Glutamatergic neuron (in vitro differentiated cells): Measurements from ENCODE around the gene EPB41L2. TPM values are rescaled to one million over a fixed set of nuclear protein-coding genes. Genes with fewer than 3 reads are reported as not detected.
"Not testable (repeated sequence)": the region's sequence is repeated elsewhere in the genome, so short reads cannot be mapped to it uniquely, and the experiment has no call there.

Source experiments
- DNase-seq: peaks from one replicate; pipeline ENCODE4 v3.0.0; 2022
- H3K27ac Mint-ChIP-seq: one replicate; pipeline ENCODE4 v1.8.0; 2020; ENCODE audit warnings: mild to moderate bottlenecking, mixed read lengths, inconsistent platforms; ENCODE audit not compliant: unreplicated experiment
- H3K27me3 Mint-ChIP-seq: one replicate; pipeline ENCODE4 v1.8.0; 2020; ENCODE audit warnings: mild to moderate bottlenecking, moderate library complexity, mixed read lengths, inconsistent platforms; ENCODE audit not compliant: unreplicated experiment
- H3K36me3 Mint-ChIP-seq: one replicate; pipeline ENCODE4 v1.8.0; 2020; ENCODE audit warnings: mild to moderate bottlenecking, mixed read lengths, inconsistent platforms; ENCODE audit not compliant: unreplicated experiment
- H3K4me1 Mint-ChIP-seq: one replicate; pipeline ENCODE4 v1.8.0; 2020; ENCODE audit warnings: mild to moderate bottlenecking, low read depth, mixed read lengths, inconsistent platforms; ENCODE audit not compliant: unreplicated experiment
- H3K4me3 Mint-ChIP-seq: one replicate; pipeline ENCODE4 v1.8.0; 2020; ENCODE audit warnings: mild to moderate bottlenecking, mixed read lengths, inconsistent platforms; ENCODE audit not compliant: unreplicated experiment
- H3K9me3 Mint-ChIP-seq: one replicate; pipeline ENCODE4 v1.8.0; 2020; ENCODE audit warnings: mild to moderate bottlenecking, moderate library complexity, mixed read lengths, inconsistent platforms; ENCODE audit not compliant: unreplicated experiment
- CTCF ChIP-seq: fragments of 200-600 bp; sonication (generic); IDR thresholded peaks from one replicate; pipeline ENCODE4 v1.5.0; 2021; ENCODE audit not compliant: partially characterized antibody, unreplicated experiment
- total RNA-seq: library from RNA; stranded (reverse); fragmentation: NEBNext Ultra II Directional; extraction: Animal tissue kit (Norgen Biotek cat#: 25700); gene quantifications from one replicate; pipeline ENCODE4 v1.2.1, GENCODE V29; 2021; ENCODE audit not compliant: unreplicated experiment

Gene EPB41L2
- total RNA-seq, 1 donor from 2014 or later, result 36.2 TPM

- H3K36me3 Mint-ChIP-seq, result no peaks in the 10 kb centered on the region
- no peak overlapping the region for H3K27ac Mint-ChIP-seq
These were observed 140.1 kb downstream of the EPB41L2 start for GRCh38 chr6:130922922-130923321.

GRCh38 chr6:130920969-130921368 is 142.1 kb downstream of the EPB41L2 start:
- H3K9me3 Mint-ChIP-seq, result peaks cover 2% of the 10 kb centered on the region
- H3K4me3 Mint-ChIP-seq, result no peak overlapping the region
- H3K27me3 Mint-ChIP-seq, result no peaks in the 10 kb centered on the region
- no peak for TF ChIP-seq CTCF
- no peak overlapping the region for H3K27ac Mint-ChIP-seq
- DNase-seq, result no peak
- H3K36me3 Mint-ChIP-seq, result no peaks in the 10 kb centered on the region
- no peaks in the 10 kb centered on the region for H3K4me1 Mint-ChIP-seq

More at GRCh38 chr6:130922922-130923321, 140.1 kb downstream of the EPB41L2 start:
- no peak overlapping the region for H3K4me3 Mint-ChIP-seq
- H3K27me3 Mint-ChIP-seq, result no peaks in the 10 kb centered on the region
- H3K9me3 Mint-ChIP-seq, result no peaks in the 10 kb centered on the region
- no peak for TF ChIP-seq CTCF
- H3K4me1 Mint-ChIP-seq, result no peaks in the 10 kb centered on the region
- DNase-seq, result no peak

GRCh38 chr6:130918171-130918570 is 144.9 kb downstream of the EPB41L2 start:
- H3K27ac Mint-ChIP-seq, result no peak overlapping the region
- H3K4me3 Mint-ChIP-seq, result no peak overlapping the region
- no peaks in the 10 kb centered on the region for H3K4me1 Mint-ChIP-seq
- no peak for DNase-seq
- no peaks in the 10 kb centered on the region for H3K27me3 Mint-ChIP-seq
- H3K9me3 Mint-ChIP-seq, result peaks cover 2% of the 10 kb centered on the region
- no peak for TF ChIP-seq CTCF
- peaks cover 4% of the 10 kb centered on the region for H3K36me3 Mint-ChIP-seq

- not testable (repeated sequence) for H3K4me1 Mint-ChIP-seq, H3K9me3 Mint-ChIP-seq, H3K36me3 Mint-ChIP-seq, H3K27me3 Mint-ChIP-seq, DNase-seq, H3K4me3 Mint-ChIP-seq, H3K27ac Mint-ChIP-seq
These were observed 147.4 kb downstream of the EPB41L2 start for GRCh38 chr6:130915606-130916005.

- Mint-ChIP-seq H3K27ac (no peak overlapping the region), H3K36me3 (peaks cover 4% of the 10 kb centered on the region), H3K9me3 (peaks cover 2% of the 10 kb centered on the region), H3K27me3 (no peaks in the 10 kb centered on the region), H3K4me1 (peaks cover 2% of the 10 kb centered on the region), H3K4me3 (no peak overlapping the region)
- no peak for DNase-seq
- no peak for TF ChIP-seq CTCF
These were observed 149.9 kb downstream of the EPB41L2 start for GRCh38 chr6:130913120-130913519.

GRCh38 chr6:130912434-130912833 is 150.6 kb downstream of the EPB41L2 start:
- H3K9me3 Mint-ChIP-seq, result peaks cover under 1% of the 10 kb centered on the region
- H3K36me3 Mint-ChIP-seq, result peaks cover 4% of the 10 kb centered on the region
- H3K4me1 Mint-ChIP-seq, result peaks cover 2% of the 10 kb centered on the region
- no peak for DNase-seq
- no peaks in the 10 kb centered on the region for H3K27me3 Mint-ChIP-seq
- no peak overlapping the region for H3K4me3 Mint-ChIP-seq
- no peak for TF ChIP-seq CTCF
- H3K27ac Mint-ChIP-seq, result no peak overlapping the region
